NCI-H82 (cell line): ENCODE measurements around the gene RCSD1.

Experiments
- DNase-seq: peaks from one replicate; lab custom pipeline; 2025; lab: John Stamatoyannopoulos, UW

Gene RCSD1

GRCh38 chr1:167687919-167688519 lies 58.0 kb downstream of the RCSD1 start:
- DNase-seq, result peak; percentile 95

DNA sequence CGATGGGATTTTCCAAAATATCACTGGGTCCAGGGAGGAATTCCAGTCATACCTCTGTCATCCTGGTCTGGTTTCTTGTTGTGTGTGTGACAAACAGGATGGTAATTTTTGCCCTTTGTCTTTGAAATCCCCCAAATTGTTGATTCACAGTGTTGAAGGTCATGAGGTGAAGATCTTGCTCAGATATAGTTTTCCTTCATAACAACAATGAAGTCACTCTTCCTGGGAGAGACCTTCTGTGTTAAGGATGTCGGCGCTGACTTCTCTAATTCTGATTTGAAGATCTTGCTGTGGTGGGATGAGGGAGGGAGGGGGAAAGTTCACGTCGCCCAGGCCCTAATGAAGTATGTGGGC lies 59.5 kb downstream of the RCSD1 start:
- DNase-seq, result no peak

GRCh38 chr1:167690053-167690452 lies 60.0 kb downstream of the RCSD1 start:
- no peak for DNase-seq

- no peak for DNase-seq
Measured at GRCh38 chr1:167693425-167694045, 63.5 kb downstream of the RCSD1 start.

DNA sequence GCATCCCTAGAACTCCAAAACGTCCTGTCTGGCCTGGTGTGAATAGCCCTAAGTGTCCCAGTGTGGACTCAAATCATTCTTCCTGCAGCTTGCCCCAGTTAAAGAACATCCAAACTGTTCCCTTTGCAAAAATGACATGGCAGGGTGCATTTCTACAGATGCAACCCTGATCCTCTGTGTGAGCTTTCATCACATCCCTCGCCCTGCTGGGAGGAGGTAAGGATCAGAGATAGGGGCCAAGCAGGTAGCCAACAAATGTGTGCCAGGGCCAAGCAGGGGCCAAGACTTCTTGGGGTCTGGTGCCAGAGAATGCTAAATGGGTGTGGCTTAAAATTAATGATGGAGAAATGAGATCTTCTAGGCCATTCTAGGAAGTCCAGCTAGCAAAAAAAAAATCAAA lies 64.7 kb downstream of the RCSD1 start:
- DNase-seq, result no peak

GRCh38 chr1:167695147-167695546 lies 65.1 kb downstream of the RCSD1 start:
- no peak for DNase-seq

GRCh38 chr1:167695756-167696561 lies 65.9 kb downstream of the RCSD1 start:
- DNase-seq, result no peak

DNA sequence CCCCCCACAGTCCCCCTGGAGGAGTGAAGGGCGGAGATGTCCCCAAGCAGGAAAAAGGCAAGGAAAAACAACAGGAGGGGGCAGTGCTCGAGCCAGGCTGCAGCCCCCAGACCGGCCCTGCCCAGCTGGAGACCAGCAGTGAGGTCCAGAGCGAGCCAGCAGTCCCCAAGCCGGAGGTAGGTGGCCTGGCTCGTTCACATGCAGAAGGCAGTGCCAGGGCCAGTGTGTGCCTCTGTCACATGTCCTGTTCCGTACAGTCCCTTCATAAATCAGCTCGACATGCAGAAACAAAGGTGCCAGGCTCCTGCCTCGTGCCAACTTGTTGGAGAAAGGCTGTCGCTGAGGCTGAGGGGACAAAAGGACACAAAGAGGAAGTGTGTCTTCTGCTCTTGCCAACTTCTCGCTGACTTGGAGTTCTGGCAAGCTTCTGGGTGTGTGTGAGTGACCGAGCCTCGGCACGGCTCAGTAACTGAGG lies 67.7 kb downstream of the RCSD1 start:
- no peak for DNase-seq

DNA sequence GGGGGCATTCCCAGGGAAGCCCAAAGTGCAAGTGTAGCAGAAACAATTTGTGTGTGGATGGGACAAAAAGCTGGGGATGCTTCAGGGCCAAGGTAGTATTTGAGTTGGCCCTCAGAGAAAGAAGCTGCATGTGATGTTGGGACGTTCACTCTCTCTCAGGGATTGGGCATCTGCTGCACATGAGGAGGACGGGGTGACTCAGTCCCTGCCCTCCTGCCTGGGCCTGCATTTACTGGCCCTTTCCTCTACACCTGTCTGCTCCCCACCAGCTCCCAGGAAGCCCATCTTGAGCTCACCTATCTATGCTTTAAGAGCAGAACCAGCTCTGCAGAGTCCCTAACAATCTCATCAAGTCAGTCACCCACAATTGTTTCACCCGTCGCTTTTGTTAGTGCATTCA lies 68.3 kb downstream of the RCSD1 start:
- no peak for DNase-seq

- no peak for DNase-seq
Measured at GRCh38 chr1:167701510-167701909, 71.5 kb downstream of the RCSD1 start.

DNA sequence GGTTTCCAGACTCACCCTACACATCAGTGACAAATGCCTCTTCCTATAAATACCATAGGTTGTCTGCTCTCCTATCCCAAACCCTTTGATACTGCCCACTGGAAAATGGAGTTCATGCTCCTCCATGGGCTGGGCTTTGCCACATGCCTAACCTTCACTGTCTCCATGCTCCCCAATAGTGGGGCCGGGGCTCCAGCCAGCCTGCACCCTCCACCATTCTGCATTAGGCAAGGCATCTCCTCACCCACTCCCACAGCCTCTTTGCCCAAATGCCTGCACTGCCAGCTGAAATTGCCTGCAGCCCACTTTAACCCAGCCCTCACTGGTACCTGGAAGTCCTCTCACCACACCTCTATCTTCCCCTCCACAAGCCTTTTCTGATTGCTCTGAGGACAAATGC lies 73.5 kb downstream of the RCSD1 start:
- DNase-seq, result no peak

- no peak for DNase-seq
Measured at GRCh38 chr1:167704715-167705114, 74.7 kb downstream of the RCSD1 start.

GRCh38 chr1:167705250-167705649 lies 75.2 kb downstream of the RCSD1 start:
- no peak for DNase-seq

- DNase-seq, result no peak
Measured at GRCh38 chr1:167706363-167706762, 76.3 kb downstream of the RCSD1 start.

DNA sequence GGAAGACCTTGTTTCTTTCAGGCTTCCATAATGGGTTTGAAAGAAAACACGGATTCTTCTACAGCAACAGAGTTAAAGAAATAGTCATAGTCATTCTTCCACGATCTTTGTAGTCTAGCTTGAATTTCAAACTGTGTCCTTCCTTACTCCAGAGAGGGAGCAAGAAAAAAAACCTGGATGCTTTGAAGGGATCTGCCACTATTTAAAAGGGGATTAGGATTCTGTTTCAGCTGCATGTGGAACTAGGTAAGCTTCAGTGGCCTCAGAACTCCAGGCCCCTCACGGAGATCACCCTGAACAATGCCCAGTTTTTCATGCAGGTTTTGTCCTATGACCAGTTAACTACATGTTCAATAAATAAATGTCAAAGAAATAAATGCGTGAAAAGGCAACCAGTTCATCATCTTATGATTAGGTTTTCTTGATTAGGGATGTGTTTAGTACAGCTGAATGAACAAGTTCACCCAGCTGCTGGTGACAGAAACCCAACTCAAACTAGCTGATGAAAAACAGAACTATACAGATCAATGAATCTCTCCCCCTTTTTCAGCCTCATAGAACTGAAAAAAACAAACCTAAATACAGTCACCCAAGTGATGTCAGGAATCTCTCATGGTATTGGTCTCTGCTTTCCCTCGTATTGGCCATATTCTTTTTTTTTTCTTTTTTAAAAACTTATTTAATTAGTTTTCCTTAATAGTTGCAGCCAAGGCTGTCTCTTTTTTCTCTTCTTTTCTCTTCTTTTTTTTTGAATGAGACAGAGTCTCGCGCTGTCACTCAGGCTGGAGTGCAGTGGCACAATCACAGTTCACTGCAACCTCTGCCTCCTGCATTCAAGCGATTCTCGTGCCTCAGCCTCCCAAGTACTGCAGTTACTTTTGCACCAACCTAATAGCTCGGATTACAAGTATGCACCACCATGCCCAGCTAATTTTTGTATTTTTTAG lies 77.2 kb downstream of the RCSD1 start:
- DNase-seq, result peak; percentile 78

GRCh38 chr1:167707942-167708341 lies 77.9 kb downstream of the RCSD1 start:
- DNase-seq, result no peak

DNA sequence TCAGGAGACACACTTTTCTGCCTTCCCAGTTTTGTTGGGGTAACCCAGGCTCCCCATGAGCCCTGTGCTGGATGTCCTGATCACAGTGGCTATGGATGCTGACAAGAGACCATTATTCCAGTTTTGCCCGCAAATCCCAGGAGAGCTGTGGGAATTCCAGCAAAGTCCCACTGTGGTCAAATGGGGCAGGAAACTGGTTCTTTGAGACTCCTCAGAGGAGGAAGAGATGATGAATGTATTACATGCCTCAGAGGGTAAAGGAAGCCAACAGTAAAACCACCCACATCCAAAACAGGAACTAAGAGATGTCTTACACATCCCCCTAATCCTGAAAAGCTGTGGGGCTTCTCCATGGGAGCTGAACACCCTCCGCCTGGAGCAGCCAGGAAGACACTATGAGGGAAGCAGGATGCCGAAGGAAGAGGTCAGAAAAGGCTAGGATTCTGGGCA lies 78.9 kb downstream of the RCSD1 start:
- peak; percentile 18 for DNase-seq

GRCh38 chr1:167710836-167711235 lies 80.8 kb downstream of the RCSD1 start:
- no peak for DNase-seq

- DNase-seq, result no peak
Measured at GRCh38 chr1:167711797-167712196, 81.8 kb downstream of the RCSD1 start.

- peak; percentile 69 for DNase-seq
Measured at GRCh38 chr1:167713330-167714081, 83.5 kb downstream of the RCSD1 start.

GRCh38 chr1:167714098-167714438 lies 84.0 kb downstream of the RCSD1 start:
- DNase-seq, result peak; percentile 96
